A673 (cell line): Measurements from ENCODE around the gene ELOF1. TPM values are rescaled to one million over a fixed set of nuclear protein-coding genes. Genes with fewer than 3 reads are reported as not detected.

Source experiments
- BruUV-seq: library from RNA; stranded (reverse); fragments of 400-500 nt; replicated peaks from 2 replicates; lab custom pipeline; 2021; lab: Mats Ljungman, UMichigan
- CTCF ChIA-PET: fragments of 300-600 bp; sonication (Branson Sonifier 250); formaldehyde crosslinking; loops from one replicate; lab custom pipeline; 2022; ENCODE audit warnings: antibody characterized with exemption; lab: Charles Lee
- POLR2A ChIA-PET: fragments of 300-600 bp; sonication (Branson Sonifier 250); formaldehyde crosslinking; loops from one replicate; lab custom pipeline; 2022; ENCODE audit warnings: antibody characterized with exemption; ENCODE audit not compliant: low non-redundant PET; lab: Charles Lee
- DNase-seq: peaks from one replicate; pipeline ENCODE4 v3.0.0-alpha.2; 2015; ENCODE audit warnings: low spot score
- H3K27ac ChIP-seq: fragments of 200-600 bp; sonication (generic); 2 replicates; pipeline ENCODE4 v1.5.1; 2016; ENCODE audit warnings: mixed run types, low read depth, mild to moderate bottlenecking, mixed read lengths, antibody characterized with exemption, low read length; ENCODE audit not compliant: poor library complexity, severe bottlenecking
- H3K27me3 ChIP-seq: fragments of 200-600 bp; sonication (generic); replicated peaks from 2 replicates; pipeline ENCODE4 v1.6.1; 2017; ENCODE audit warnings: mixed run types, low read depth, mild to moderate bottlenecking, mixed read lengths, antibody characterized with exemption, low read length; ENCODE audit not compliant: insufficient read depth, poor library complexity
- H3K36me3 ChIP-seq: fragments of 200-600 bp; sonication (generic); 2 replicates; pipeline ENCODE4 v1.6.1; 2016; ENCODE audit warnings: mixed run types, mild to moderate bottlenecking, mixed read lengths, antibody characterized with exemption, low read length; ENCODE audit not compliant: insufficient read depth, poor library complexity, severe bottlenecking
- H3K4me1 ChIP-seq: fragments of 200-600 bp; sonication (generic); 2 replicates; pipeline ENCODE4 v1.6.1; 2017; ENCODE audit warnings: mixed run types, mild to moderate bottlenecking, mixed read lengths, antibody characterized with exemption, low read length; ENCODE audit not compliant: insufficient read depth, poor library complexity, severe bottlenecking
- H3K4me3 ChIP-seq: fragments of 200-600 bp; sonication (generic); 2 replicates; pipeline ENCODE4 v1.5.1; 2016; ENCODE audit warnings: low read depth, mixed run types, mild to moderate bottlenecking, mixed read lengths, low read length; ENCODE audit not compliant: poor library complexity, severe bottlenecking
- H3K9me3 ChIP-seq: fragments of 200-600 bp; sonication (generic); 2 replicates; pipeline ENCODE4 v1.6.1; 2016; ENCODE audit warnings: mixed run types, low read depth, mild to moderate bottlenecking, mixed read lengths, antibody characterized with exemption, low read length; ENCODE audit not compliant: poor library complexity, severe bottlenecking
- EZH2 ChIP-seq: fragments of 200-600 bp; sonication (generic); IDR thresholded peaks from 2 replicates; pipeline ENCODE4 v1.6.1; 2017; ENCODE audit warnings: borderline replicate concordance, low read depth, mild to moderate bottlenecking, mixed read lengths, antibody characterized with exemption, low read length; ENCODE audit not compliant: poor library complexity, severe bottlenecking
- intact Hi-C: fragments of 100-400 bp; cut with micrococcal nuclease; formaldehyde crosslinking; loops from one replicate; pipeline ENCODE4 v1.10.0; 2022; ENCODE audit not compliant: unreplicated experiment
- total RNA-seq: library from RNA; stranded (reverse); gene quantifications from 2 replicates; pipeline ENCODE4 v1.2.3, GENCODE V29; 2021
- TF ChIP-seq, protein P1 (sequence below): fragments of 300-800, 200-600 bp; sonication (generic); conservative IDR thresholded peaks from 2 replicates; pipeline ENCODE4 v1.5.1; 2017; ENCODE audit warnings: low read depth, mild to moderate bottlenecking, antibody characterized with exemption, low read length, moderate library complexity, mixed read lengths

ELOF1 gene
- total RNA-seq, 1 experiment from 2014 or later = 97.9 TPM

DNA sequence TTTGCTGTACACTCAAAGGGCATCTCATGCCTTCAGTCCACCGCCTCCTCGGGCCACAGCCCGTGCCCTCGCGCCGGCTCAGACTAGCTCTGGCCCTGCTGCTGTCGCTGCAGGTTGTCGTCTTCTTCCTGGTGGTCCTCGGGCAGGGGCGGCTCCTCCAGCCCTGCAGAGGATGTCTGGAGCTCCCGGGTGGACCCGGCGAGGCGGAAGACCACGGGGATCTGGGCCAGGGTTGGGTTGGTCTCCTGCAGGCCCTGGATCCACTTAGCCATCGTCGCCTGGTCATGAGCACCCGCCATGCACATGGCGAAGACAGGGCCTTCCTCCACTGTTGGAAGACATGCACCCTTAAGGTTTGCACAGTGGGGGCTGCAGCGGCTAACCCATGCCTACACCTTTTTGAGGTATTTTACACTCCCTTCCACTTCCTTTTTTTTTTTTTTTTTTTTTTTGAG, 52.9 kb downstream of the ELOF1 start:
- Histone ChIP-seq H3K27ac (peak overlapping the region; percentile 94), H3K9me3 (no peaks in the 10 kb centered on the region), H3K4me3 (peak overlapping the region; percentile 85), H3K27me3 (no peaks in the 10 kb centered on the region), H3K4me1 (peaks cover 7% of the 10 kb centered on the region), H3K36me3 (peaks cover under 1% of the 10 kb centered on the region)
- TF ChIP-seq EZH2 = no peak
- TF ChIP-seq, protein P1, sequence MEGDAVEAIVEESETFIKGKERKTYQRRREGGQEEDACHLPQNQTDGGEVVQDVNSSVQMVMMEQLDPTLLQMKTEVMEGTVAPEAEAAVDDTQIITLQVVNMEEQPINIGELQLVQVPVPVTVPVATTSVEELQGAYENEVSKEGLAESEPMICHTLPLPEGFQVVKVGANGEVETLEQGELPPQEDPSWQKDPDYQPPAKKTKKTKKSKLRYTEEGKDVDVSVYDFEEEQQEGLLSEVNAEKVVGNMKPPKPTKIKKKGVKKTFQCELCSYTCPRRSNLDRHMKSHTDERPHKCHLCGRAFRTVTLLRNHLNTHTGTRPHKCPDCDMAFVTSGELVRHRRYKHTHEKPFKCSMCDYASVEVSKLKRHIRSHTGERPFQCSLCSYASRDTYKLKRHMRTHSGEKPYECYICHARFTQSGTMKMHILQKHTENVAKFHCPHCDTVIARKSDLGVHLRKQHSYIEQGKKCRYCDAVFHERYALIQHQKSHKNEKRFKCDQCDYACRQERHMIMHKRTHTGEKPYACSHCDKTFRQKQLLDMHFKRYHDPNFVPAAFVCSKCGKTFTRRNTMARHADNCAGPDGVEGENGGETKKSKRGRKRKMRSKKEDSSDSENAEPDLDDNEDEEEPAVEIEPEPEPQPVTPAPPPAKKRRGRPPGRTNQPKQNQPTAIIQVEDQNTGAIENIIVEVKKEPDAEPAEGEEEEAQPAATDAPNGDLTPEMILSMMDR = no peak
- CTCF ChIA-PET = no interaction called here
- POLR2A ChIA-PET = no interaction called here
- intact Hi-C loops = no loop called here
- no peak for DNase-seq
- BruUV-seq = TSS peak; percentile 66

DNA sequence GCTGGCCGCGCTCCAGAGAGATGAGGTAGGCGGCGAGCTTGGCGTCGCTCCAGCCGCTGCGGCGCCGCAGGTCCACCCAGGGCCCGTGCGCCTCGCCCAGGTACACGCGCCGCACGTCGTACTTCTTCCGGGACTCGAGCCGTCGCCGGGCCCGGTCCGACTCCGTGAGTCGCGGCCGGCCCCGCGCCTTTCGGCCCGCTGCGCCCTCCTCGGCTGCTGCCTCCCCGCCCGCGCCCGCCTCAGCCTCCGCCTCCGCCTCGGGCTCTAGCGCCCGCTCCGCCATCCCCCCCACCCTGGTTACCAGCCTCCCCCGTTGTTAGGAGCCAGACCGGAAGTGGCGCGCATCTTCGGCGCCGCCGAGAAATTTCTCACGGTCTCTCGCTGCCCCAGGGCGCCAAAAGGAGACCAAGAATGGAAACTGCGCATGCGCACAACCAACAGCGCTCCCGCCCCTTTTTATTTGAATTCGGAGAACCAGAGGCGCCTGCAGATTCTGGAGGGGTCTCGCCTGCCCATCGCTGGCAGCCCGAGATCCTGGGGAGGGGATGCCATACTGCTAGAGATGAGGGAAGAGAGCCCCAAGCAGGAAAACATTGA, 53.4 kb downstream of the ELOF1 start, which contains the start of gene ZNF653:
TSS of gene ZNF653 (minus strand) at position 336 of the 597 bp plus-strand sequence. CDS start at position 283, 53 bp downstream.
- peak within 1 kb of the TSS; percentile 94 for H3K27ac ChIP-seq
- POLR2A ChIA-PET = no interaction called here
- no TSS peak for BruUV-seq
- peak; percentile 98 for DNase-seq
- peaks cover 7% of the 10 kb centered on the region for H3K4me1 ChIP-seq
- TF ChIP-seq, protein P1 = no peak
- no peak for TF ChIP-seq EZH2
- no peaks in the 10 kb centered on the region for H3K27me3 ChIP-seq
- intact Hi-C loops = no loop called here
- no peaks in the 10 kb centered on the region for H3K36me3 ChIP-seq
- H3K4me3 ChIP-seq = peak within 1 kb of the TSS; percentile 85
- CTCF ChIA-PET = no interaction called here
- H3K9me3 ChIP-seq = no peaks in the 10 kb centered on the region

DNA sequence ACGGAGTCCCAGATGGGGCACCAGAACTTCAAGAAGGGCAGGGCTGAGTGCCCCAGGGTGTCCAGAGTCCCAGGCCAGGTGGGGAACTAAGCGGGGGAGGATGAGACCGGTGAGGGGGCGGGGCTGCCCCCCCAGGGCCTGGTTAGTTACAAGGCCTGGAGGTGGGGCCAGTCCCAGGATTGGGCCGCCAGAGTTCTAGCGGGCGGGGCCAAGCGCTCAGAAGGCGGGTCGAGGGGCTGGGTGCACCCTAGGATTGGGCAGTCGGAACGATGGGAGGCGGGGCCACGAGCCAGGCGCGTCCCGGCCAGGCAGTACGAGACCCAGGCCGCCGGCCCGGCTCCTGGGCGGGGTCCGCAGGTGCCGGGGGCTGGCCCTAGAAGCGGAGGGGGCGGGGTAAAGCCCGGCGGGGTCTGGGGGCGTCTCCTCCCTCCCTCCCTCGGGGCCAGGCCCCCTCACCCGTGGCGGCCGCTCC, 54.0 kb downstream of the ELOF1 start:
- ChIA-PET CTCF (no interaction called here), POLR2A (no interaction called here)
- BruUV-seq = no TSS peak
- DNase-seq = peak; percentile 96
- Histone ChIP-seq H3K4me1 (peaks cover 7% of the 10 kb centered on the region), H3K9me3 (no peaks in the 10 kb centered on the region), H3K27ac (peak overlapping the region; percentile 94), H3K4me3 (peak overlapping the region; percentile 85), H3K27me3 (no peaks in the 10 kb centered on the region), H3K36me3 (no peaks in the 10 kb centered on the region)
- intact Hi-C loops = no loop called here
- TF ChIP-seq EZH2 = no peak
- TF ChIP-seq, protein P1 = no peak
